ENCODE data around the gene HK1. TPM values are rescaled to one million over a fixed set of nuclear protein-coding genes. Genes with fewer than 3 reads are reported as not detected.

The HK1 gene
- total and polyA plus RNA-seq, 2 of the 13 experiments (the other 11 are each of a cell fraction or from before 2014, with no cell fraction given): 0.29 to 1.5 TPM

GRCh38 chr10:69418052-69418752, 139.9 kb downstream of the HK1 start (continued):
- TF ChIP-seq ZBTB10 (CRISPR knock-in tag; IDR thresholded peaks at IDR 0.05; ENCODE audit: borderline replicate concordance) (peak; percentile 42; the same call in 1 of the 2 replicates), FOXK1 (CRISPR knock-in tag; IDR thresholded peaks at IDR 0.05; ENCODE audit: borderline replicate concordance, low read depth) (peak; percentile 80; the same call in 1 of the 2 replicates), ELF3 (CRISPR knock-in tag; IDR thresholded peaks at IDR 0.05) (peak; percentile 67), TFAP4 (IDR thresholded peaks at IDR 0.05; ENCODE audit: borderline replicate concordance, low read depth) (peak; percentile 56; the same call in 1 of the 2 replicates), TEAD3 (CRISPR knock-in tag; optimal IDR thresholded peaks at IDR 0.05; ENCODE audit: borderline replicate concordance) (peak; percentile 51), MTA3 (CRISPR knock-in tag; IDR thresholded peaks at IDR 0.05) (no peak), RXRB (CRISPR knock-in tag; IDR thresholded peaks at IDR 0.05; ENCODE audit: borderline replicate concordance) (peak; percentile 50; the same call in 1 of the 2 replicates), KDM6A (CRISPR knock-in tag; IDR thresholded peaks at IDR 0.05; ENCODE audit: low read depth) (peak; percentile 91), SALL1 (CRISPR knock-in tag; IDR thresholded peaks at IDR 0.05) (peak; percentile 63), ARID5B (CRISPR knock-in tag; IDR thresholded peaks at IDR 0.05) (peak; percentile 84), HDAC1 (CRISPR knock-in tag; IDR thresholded peaks at IDR 0.05) (0 out of 2 replicates have a peak, but pooled peaks have one; percentile 54), ERF (CRISPR knock-in tag; IDR thresholded peaks at IDR 0.05) (peak; percentile 41; the same call in 1 of the 2 replicates), NFKBIZ (CRISPR knock-in tag; IDR thresholded peaks at IDR 0.05) (0 out of 2 replicates have a peak, but pooled peaks have one; percentile 43), MAX (IDR thresholded peaks at IDR 0.05) (peak; percentile 50; the same call in 1 of the 2 replicates), ZBTB7B (CRISPR knock-in tag; IDR thresholded peaks at IDR 0.05) (0 out of 2 replicates have a peak, but pooled peaks have one; percentile 81), ZHX1 (CRISPR knock-in tag; IDR thresholded peaks at IDR 0.05; ENCODE audit: low read depth) (no peak), ZNF263 (CRISPR knock-in tag; IDR thresholded peaks at IDR 0.05) (peak; percentile 61; the same call in 1 of the 2 replicates), ZBTB8A (CRISPR knock-in tag; IDR thresholded peaks at IDR 0.05; ENCODE audit: borderline replicate concordance, low read depth) (no peak)

Measured in HepG2 (cell line).